Ovary (tissue), 9 donors: ENCODE data around the gene TM9SF3. TPM values are rescaled to one million over a fixed set of nuclear protein-coding genes. Genes with fewer than 3 reads are reported as not detected.
A peak's percentile ranks its signal among the peaks of the same experiment; 100 is the strongest.
"Not testable (repeated sequence)": the region's sequence is repeated elsewhere in the genome, so short reads cannot be mapped to it uniquely, and the experiment has no call there.

Experiments used
- DNase-seq, 5 donors: peaks; one replicate each; pipeline ENCODE4 v3.0.0-alpha.2; 2019 to 2020
- H3K27ac ChIP-seq, 2 donors: fragments of 200-600 bp; one replicate each; pipeline versions ENCODE4 v1.5.1 to v1.8.0; 2019 to 2022
- H3K27me3 ChIP-seq: fragments of 200-600 bp; one replicate; pipeline ENCODE4 v1.8.0; 2022
- H3K36me3 ChIP-seq: fragments of 200-600 bp; sonication (generic); one replicate; pipeline ENCODE4 v1.5.1; 2019
- H3K4me1 ChIP-seq: one replicate; pipeline ENCODE4 v1.8.1; 2013; ENCODE audit warnings: mild to moderate bottlenecking, moderate library complexity; ENCODE audit not compliant: insufficient read depth
- H3K4me3 ChIP-seq: fragments of 200-600 bp; sonication (generic); one replicate; pipeline ENCODE4 v1.5.1; 2017
- H3K9me3 ChIP-seq, 2 donors: fragments of 200-600 bp in 1 of 2; sonication (generic) in 1 of 2; one replicate each; pipeline versions ENCODE4 v1.5.1 to v1.8.1; 2013 to 2019; ENCODE audit warnings: mild to moderate bottlenecking in 1 of 2, moderate library complexity in 1 of 2
- EP300 ChIP-seq: sonication (generic); formaldehyde crosslinking; IDR thresholded peaks from one replicate; pipeline ENCODE4 v1.6.1; 2017; ENCODE audit warnings: antibody characterized with exemption
- POLR2A ChIP-seq: fragments of 450-650 bp; IDR thresholded peaks from one replicate; pipeline ENCODE4 v1.6.1; 2017; ENCODE audit warnings: antibody characterized with exemption, mild to moderate bottlenecking, moderate library complexity
- WGBS, 3 donors: extraction: QIAGEN DNeasy Blood & Tissue Kit in 1 of 3; methylation state at CpG; one replicate each; pipeline versions ENCODE4 v1.1.5 to v1.1.7; 2013 to 2017; 5-methylcytosine and 5-hydroxymethylcytosine counted together
- intact Hi-C, 4 donors: fragments of 100-400 bp; cut with DNase I; formaldehyde crosslinking; loops; one replicate each; pipeline versions ENCODE4 v1.11.0 to v1.15.1; 2022 to 2023
- polyA plus RNA-seq, 2 donors: library from polyadenylated mRNA; stranded (reverse); fragments of 200-250 nt in 1 of 2; fragments of 350-450 nt in 1 of 2; fragmentation: Illumina TruSeq in 1 of 2; extraction: RNeasy Lipid Tissue Mini Kit (QIAGEN cat#74804) in 1 of 2; gene quantifications; one replicate each; pipeline ENCODE4 v1.2.3, GENCODE V29; 2013 to 2014
- total RNA-seq, 7 donors: library from RNA; depleted of rRNA in 2 of 7; stranded (reverse); fragments of >200 nt in 2 of 7; fragmentation: NEBNext Ultra II Directional in 3 of 7; extraction: Animal tissue kit (Norgen Biotek cat#: 25700) in 3 of 7; gene quantifications; one replicate each; pipeline versions ENCODE4 v1.1.0 to v1.2.4, GENCODE V29; 2016 to 2023
- TF ChIP-seq, protein P1 (sequence below), 3 donors: fragments of 450-650 bp in 2 of 3; fragments of 200-600 bp in 1 of 3; IDR thresholded peaks; one replicate each; pipeline versions ENCODE4 v1.5.1 to v1.8.0; 2016 to 2022; ENCODE audit warnings: antibody characterized with exemption in 3 of 3, mild to moderate bottlenecking in 1 of 3
- donor health status: DM: no; HTN: no; CAD: no; lungs with moderate emphysema.
- donor health status: DM: no; HTN: no; CAD: no.
- donor health status: Bipolar disorder and iron deficiency.
- donor health status: DM: yes; HTN: yes; CAD: no.
- donor health status: DM: no; HTN: no; CAD: no.
- donor health status: DM: yes; HTN: yes; CAD: no.

TM9SF3 gene
- total and polyA plus RNA-seq, 9 donors, result 51.7 to 157 (median 101) TPM

DNA sequence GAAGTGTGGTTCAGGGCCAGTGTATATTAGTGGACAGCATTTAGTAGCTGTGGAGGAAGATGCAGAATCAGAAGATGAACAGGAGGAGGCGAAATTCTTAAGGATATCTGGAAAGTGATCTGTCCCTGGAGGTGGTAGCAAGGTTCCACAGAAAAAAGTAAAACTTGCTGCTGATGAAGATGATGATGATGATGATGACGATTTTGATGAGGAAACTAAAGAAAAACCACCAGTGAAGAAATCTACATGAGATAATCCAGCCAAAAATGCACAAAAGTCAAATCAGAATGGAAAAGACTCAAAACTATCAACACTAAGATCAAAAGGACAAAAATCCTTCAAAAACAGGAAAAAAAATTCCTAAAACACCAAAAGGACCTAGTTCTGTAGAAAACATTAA, 26.3 kb downstream of the TM9SF3 start:
- no peak for DNase-seq
- Histone ChIP-seq H3K27ac (no peak overlapping the region), H3K9me3 (no peaks in the 10 kb centered on the region), H3K27me3 (no peaks in the 10 kb centered on the region), H3K4me3 (no peak overlapping the region), H3K4me1 (no peaks in the 10 kb centered on the region), H3K36me3 (no peaks in the 10 kb centered on the region)
- WGBS, 3 donors, result 92 to 95% (median 94%) methylated on average over 2 of the region's 2 CpGs
- TF ChIP-seq POLR2A (no peak), EP300 (no peak)
- TF ChIP-seq, protein P1, sequence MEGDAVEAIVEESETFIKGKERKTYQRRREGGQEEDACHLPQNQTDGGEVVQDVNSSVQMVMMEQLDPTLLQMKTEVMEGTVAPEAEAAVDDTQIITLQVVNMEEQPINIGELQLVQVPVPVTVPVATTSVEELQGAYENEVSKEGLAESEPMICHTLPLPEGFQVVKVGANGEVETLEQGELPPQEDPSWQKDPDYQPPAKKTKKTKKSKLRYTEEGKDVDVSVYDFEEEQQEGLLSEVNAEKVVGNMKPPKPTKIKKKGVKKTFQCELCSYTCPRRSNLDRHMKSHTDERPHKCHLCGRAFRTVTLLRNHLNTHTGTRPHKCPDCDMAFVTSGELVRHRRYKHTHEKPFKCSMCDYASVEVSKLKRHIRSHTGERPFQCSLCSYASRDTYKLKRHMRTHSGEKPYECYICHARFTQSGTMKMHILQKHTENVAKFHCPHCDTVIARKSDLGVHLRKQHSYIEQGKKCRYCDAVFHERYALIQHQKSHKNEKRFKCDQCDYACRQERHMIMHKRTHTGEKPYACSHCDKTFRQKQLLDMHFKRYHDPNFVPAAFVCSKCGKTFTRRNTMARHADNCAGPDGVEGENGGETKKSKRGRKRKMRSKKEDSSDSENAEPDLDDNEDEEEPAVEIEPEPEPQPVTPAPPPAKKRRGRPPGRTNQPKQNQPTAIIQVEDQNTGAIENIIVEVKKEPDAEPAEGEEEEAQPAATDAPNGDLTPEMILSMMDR (IDR thresholded peaks at IDR 0.05), result no peak
- intact Hi-C loops, result no loop called here

- DNase-seq, result no peak
- H3K9me3 ChIP-seq, result no peaks in the 10 kb centered on the region
- H3K27ac ChIP-seq, result no peak overlapping the region
- 63 to 73% (median 67%) methylated on average over 1 of the region's 1 CpG for WGBS, 3 donors
- TF ChIP-seq, protein P1 (IDR thresholded peaks at IDR 0.05), result no peak
- no peak for TF ChIP-seq POLR2A
- no peak for TF ChIP-seq EP300
- no peaks in the 10 kb centered on the region for H3K27me3 ChIP-seq
- H3K4me1 ChIP-seq, result no peaks in the 10 kb centered on the region
- intact Hi-C loops, result no loop called here
- H3K4me3 ChIP-seq, result no peak overlapping the region
- no peaks in the 10 kb centered on the region for H3K36me3 ChIP-seq
Observed at GRCh38 chr10:96556003-96556402, 30.8 kb downstream of the TM9SF3 start.

GRCh38 chr10:96555330-96555729, 31.5 kb downstream of the TM9SF3 start:
- no peaks in the 10 kb centered on the region for H3K4me1 ChIP-seq
- no peaks in the 10 kb centered on the region for H3K36me3 ChIP-seq
- DNase-seq, result no peak
- H3K27me3 ChIP-seq, result no peaks in the 10 kb centered on the region
- intact Hi-C loops, result no loop called here
- no peak overlapping the region for H3K4me3 ChIP-seq
- H3K27ac ChIP-seq, result no peak overlapping the region
- 92 to 94% (median 93%) methylated on average over 3 of the region's 3 CpGs for WGBS, 3 donors
- no peak for TF ChIP-seq POLR2A
- no peaks in the 10 kb centered on the region for H3K9me3 ChIP-seq

DNA sequence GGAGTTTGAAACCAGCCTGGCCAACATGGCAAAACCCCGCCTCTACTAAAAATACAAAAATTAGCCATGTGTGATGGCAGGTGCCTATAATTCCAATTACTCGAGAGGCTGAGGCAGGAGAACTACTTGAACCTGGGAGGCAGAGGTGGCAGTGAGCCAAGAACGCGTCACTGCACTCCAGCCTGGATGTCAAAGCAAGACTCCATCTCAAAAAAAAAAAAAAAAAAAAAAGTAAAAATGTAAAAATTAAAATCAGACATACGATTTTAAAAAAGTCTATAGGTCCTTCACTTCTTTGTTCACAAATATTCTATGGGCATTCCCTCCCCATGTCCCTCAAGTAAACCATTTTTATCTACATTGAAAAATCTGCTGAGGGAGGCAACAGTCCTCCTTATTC, 38.2 kb downstream of the TM9SF3 start:
- Histone ChIP-seq H3K9me3 (no peaks in the 10 kb centered on the region), H3K27me3 (no peaks in the 10 kb centered on the region), H3K4me1 (no peaks in the 10 kb centered on the region), H3K4me3 (no peak overlapping the region), H3K36me3 (no peaks in the 10 kb centered on the region), H3K27ac (no peak overlapping the region)
- intact Hi-C loops, result no loop called here
- peak; percentile 12 to 44 (median 35) for DNase-seq
- WGBS, 3 donors, result 76 to 80% (median 78%) methylated on average over 5 of the region's 5 CpGs
- TF ChIP-seq, protein P1 (IDR thresholded peaks at IDR 0.05), result no peak
- TF ChIP-seq POLR2A (no peak), EP300 (no peak)

DNA sequence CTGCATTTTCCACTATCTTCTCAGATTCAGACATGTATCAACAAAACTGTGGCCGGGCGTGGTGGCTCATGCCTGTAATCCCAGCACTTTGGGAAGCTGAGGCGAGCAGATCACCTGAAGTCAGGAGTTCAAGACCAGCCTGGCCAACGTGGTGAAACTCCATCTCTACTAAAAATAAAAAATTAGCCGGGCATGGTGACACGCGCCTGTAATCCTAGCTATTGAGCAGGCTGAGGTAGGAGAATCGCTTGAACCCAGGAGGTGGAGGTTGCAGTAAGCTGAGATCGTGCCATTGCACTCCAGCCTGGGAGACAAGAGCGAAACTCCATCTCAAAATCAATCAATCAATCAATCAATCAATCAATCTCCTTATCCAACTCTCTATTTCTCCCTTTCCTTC, 41.3 kb downstream of the TM9SF3 start:
- WGBS, 3 donors, result 92 to 95% (median 92%) methylated on average over 10 of the region's 10 CpGs
- H3K27me3 ChIP-seq, DNase-seq, H3K4me3 ChIP-seq, H3K4me1 ChIP-seq, H3K36me3 ChIP-seq, intact Hi-C loops, H3K27ac ChIP-seq, H3K9me3 ChIP-seq: not testable (repeated sequence)

DNA sequence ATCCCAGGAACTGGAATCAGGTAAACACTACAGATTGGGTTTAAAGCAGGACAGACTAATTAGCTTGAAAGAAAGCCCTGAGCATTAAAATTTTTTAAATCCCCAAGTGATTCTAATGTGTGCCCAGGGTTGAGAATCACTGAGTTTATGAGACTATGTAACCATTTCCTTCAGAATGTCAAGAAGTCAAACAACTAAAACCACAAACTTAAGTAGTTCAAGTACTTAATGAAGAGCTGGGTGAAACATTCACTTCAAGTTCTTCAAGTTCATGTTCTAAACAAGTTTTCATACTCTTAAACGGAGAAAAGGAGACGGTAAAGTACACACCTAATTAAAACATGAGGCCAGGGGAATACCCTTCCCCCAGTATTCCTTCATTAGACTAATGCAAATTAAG, 44.9 kb downstream of the TM9SF3 start:
- H3K9me3 ChIP-seq, result no peaks in the 10 kb centered on the region
- no peaks in the 10 kb centered on the region for H3K36me3 ChIP-seq
- no peak for DNase-seq
- TF ChIP-seq, protein P1 (IDR thresholded peaks at IDR 0.05), result no peak
- intact Hi-C loops, result no loop called here
- no peak overlapping the region for H3K4me3 ChIP-seq
- H3K27ac ChIP-seq, result no peak overlapping the region
- WGBS, 3 donors, result 94 to 98% (median 95%) methylated on average over 2 of the region's 2 CpGs
- no peaks in the 10 kb centered on the region for H3K27me3 ChIP-seq
- H3K4me1 ChIP-seq, result no peaks in the 10 kb centered on the region
